Measurements from ENCODE around the gene TGFBR3L.

GRCh38 chr19:7902796-7903243 lies 11.8 kb upstream of the TGFBR3L start:
- TF ChIP-seq EZH2phosphoT487 (IDR thresholded peaks at IDR 0.05): no peak
- TF ChIP-seq, protein P1, sequence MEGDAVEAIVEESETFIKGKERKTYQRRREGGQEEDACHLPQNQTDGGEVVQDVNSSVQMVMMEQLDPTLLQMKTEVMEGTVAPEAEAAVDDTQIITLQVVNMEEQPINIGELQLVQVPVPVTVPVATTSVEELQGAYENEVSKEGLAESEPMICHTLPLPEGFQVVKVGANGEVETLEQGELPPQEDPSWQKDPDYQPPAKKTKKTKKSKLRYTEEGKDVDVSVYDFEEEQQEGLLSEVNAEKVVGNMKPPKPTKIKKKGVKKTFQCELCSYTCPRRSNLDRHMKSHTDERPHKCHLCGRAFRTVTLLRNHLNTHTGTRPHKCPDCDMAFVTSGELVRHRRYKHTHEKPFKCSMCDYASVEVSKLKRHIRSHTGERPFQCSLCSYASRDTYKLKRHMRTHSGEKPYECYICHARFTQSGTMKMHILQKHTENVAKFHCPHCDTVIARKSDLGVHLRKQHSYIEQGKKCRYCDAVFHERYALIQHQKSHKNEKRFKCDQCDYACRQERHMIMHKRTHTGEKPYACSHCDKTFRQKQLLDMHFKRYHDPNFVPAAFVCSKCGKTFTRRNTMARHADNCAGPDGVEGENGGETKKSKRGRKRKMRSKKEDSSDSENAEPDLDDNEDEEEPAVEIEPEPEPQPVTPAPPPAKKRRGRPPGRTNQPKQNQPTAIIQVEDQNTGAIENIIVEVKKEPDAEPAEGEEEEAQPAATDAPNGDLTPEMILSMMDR (IDR thresholded peaks at IDR 0.05): no peak

All from neural progenitor cell (in vitro differentiated cells).